Adrenal gland (tissue), 12 donors: ENCODE measurements around the gene TFDP2. TPM values are rescaled to one million over a fixed set of nuclear protein-coding genes. Genes with fewer than 3 reads are reported as not detected.

ENCODE experiments used
- DNase-seq, 7 donors: peaks; one replicate each; pipeline ENCODE4 v3.0.0-alpha.2; 2019 to 2020
- H3K27ac ChIP-seq, 5 donors: fragments of 200-600 bp; sonication (generic) in 4 of 5; 1 replicate in 3 of 5; 2 replicates in 2 of 5; pipeline versions ENCODE4 v1.5.1 to v1.8.0; 2016 to 2020; ENCODE audit warnings: mild to moderate bottlenecking in 1 of 5
- H3K27me3 ChIP-seq: fragments of 200-600 bp; 2 replicates; pipeline ENCODE4 v1.8.0; 2021
- H3K36me3 ChIP-seq, 2 donors: fragments of 200-600 bp; replicated peaks in 1 of 2; 1 replicate in 1 of 2; 2 replicates in 1 of 2; pipeline versions ENCODE4 v1.5.1 to v1.8.0; 2018 to 2022
- H3K4me1 ChIP-seq, 2 donors: fragments of 200-600 bp; replicated peaks in 1 of 2; 1 replicate in 1 of 2; 2 replicates in 1 of 2; pipeline versions ENCODE4 v1.5.1 to v1.8.0; 2018 to 2021
- H3K4me3 ChIP-seq, 4 donors: fragments of 200-600 bp; sonication (generic) in 3 of 4; one replicate each; pipeline ENCODE4 v1.5.1; 2016 to 2018
- H3K9me3 ChIP-seq, 3 donors: fragments of 200-600 bp; sonication (generic) in 1 of 3; replicated peaks in 1 of 3; 1 replicate in 2 of 3; 2 replicates in 1 of 3; pipeline versions ENCODE4 v1.5.1 to v1.8.0; 2016 to 2021
- CTCF ChIP-seq, 6 experiments: fragments of 450-650 bp in 4 of 6; fragments of 200-600 bp in 2 of 6; sonication (generic) in 1 of 6; IDR thresholded peaks; 1 replicate in 5 of 6; 2 replicates in 1 of 6; pipeline versions ENCODE4 v1.5.1 to v1.8.0; 2016 to 2021; ENCODE audit warnings: antibody characterized with exemption in 6 of 6, mild to moderate bottlenecking in 2 of 6, moderate library complexity in 1 of 6
- POLR2A ChIP-seq, 2 donors: fragments of 450-650 bp; IDR thresholded peaks; one replicate each; pipeline ENCODE4 v1.6.1; 2017; ENCODE audit warnings: antibody characterized with exemption in 2 of 2, mild to moderate bottlenecking in 2 of 2, moderate library complexity in 1 of 2
- WGBS, 4 donors: extraction: QIAGEN DNeasy Blood & Tissue Kit in 2 of 4; methylation state at CpG; one replicate each; pipeline versions ENCODE4 v1.1.5 to v1.1.7; 2013 to 2017; 5-methylcytosine and 5-hydroxymethylcytosine counted together
- intact Hi-C, 2 donors: fragments of 100-400 bp; cut with DNase I; formaldehyde crosslinking; loops; one replicate each; pipeline versions ENCODE4 v1.14.1 to v1.15.0; 2022 to 2023
- polyA plus RNA-seq, 3 donors: library from polyadenylated mRNA; stranded (reverse); fragments of 200-250 nt in 2 of 3; fragments of 350-450 nt in 1 of 3; fragmentation: Illumina TruSeq in 1 of 3; extraction: RNeasy Lipid Tissue Mini Kit (QIAGEN cat#74804) in 1 of 3; gene quantifications; one replicate each; pipeline ENCODE4 v1.2.3, GENCODE V29; 2013 to 2014
- total RNA-seq, 9 donors: library from RNA; depleted of rRNA in 4 of 9; stranded (reverse); fragments of >200 nt in 4 of 9; fragments of 120-200 nt in 1 of 9; fragmentation: NEBNext Ultra II Directional in 1 of 9; extraction: Animal tissue kit (Norgen Biotek cat#: 25700) in 1 of 9; gene quantifications; one replicate each; pipeline versions ENCODE4 v1.1.0 to v1.2.4, GENCODE V29; 2013 to 2023
- donor health status: healthy with polysubstance abuse.
- donor health status: Bipolar disorder and iron deficiency.
- donor health status: DM: yes; HTN: yes; CAD: no.
- donor health status: DM: no; HTN: no; CAD: no.
- donor health status: DM: no; HTN: no; CAD: no.
- donor health status: DM: yes; HTN: yes; CAD: no.

The TFDP2 gene
- total and polyA plus RNA-seq, 12 donors: 11.8 to 165 (median 62.0) TPM

GRCh38 chr3:142159083-142159740, 9.9 kb upstream of the TFDP2 start:
- WGBS, 4 donors: 89 to 97% (median 91%) methylated on average over 4 of the region's 4 CpGs
- Histone ChIP-seq H3K27ac (no peak overlapping the region), H3K4me3 (no peak overlapping the region), H3K36me3 (no peaks in the 10 kb centered on the region), H3K9me3 (no peaks in the 10 kb centered on the region), H3K4me1 (peaks cover 11 to 12% of the 10 kb centered on the region in 2 donors), H3K27me3 (no peaks in the 10 kb centered on the region)
- intact Hi-C loops: loop anchor here in 1 of 2 donors (10.0 kb wide), 1 partner anchor 194 kb away; no protein-coding TSS in a partner anchor
- DNase-seq: no peak
- TF ChIP-seq CTCF (IDR thresholded peaks at IDR 0.05): no peak
- TF ChIP-seq POLR2A (IDR thresholded peaks at IDR 0.05): no peak

- no peaks in the 10 kb centered on the region for H3K27me3 ChIP-seq
- no peaks in the 10 kb centered on the region for H3K36me3 ChIP-seq
- no peak overlapping the region for H3K27ac ChIP-seq
- DNase-seq: no peak
- no peak overlapping the region for H3K4me3 ChIP-seq
- TF ChIP-seq POLR2A (IDR thresholded peaks at IDR 0.05) (no peak), CTCF (IDR thresholded peaks at IDR 0.05) (no peak)
- intact Hi-C loops: loop anchor here in 1 of 2 donors (10.0 kb wide), 1 partner anchor 189 kb away; no protein-coding TSS in a partner anchor
- 93 to 98% (median 93%) methylated on average over 3 of the region's 3 CpGs for WGBS, 4 donors
- H3K9me3 ChIP-seq: no peaks in the 10 kb centered on the region
- peaks cover 11 to 12% of the 10 kb centered on the region in 2 donors for H3K4me1 ChIP-seq
Measured at GRCh38 chr3:142154186-142154585, 4.8 kb upstream of the TFDP2 start.

- no peak for DNase-seq
- intact Hi-C loops: loop anchor here in 1 of 2 donors (10.0 kb wide), 1 partner anchor 188 kb away; no protein-coding TSS in a partner anchor
- Histone ChIP-seq H3K9me3 (no peaks in the 10 kb centered on the region), H3K36me3 (no peaks in the 10 kb centered on the region), H3K4me3 (no peak overlapping the region), H3K27me3 (no peaks in the 10 kb centered on the region), H3K27ac (no peak overlapping the region), H3K4me1 (peaks cover 20 to 21% of the 10 kb centered on the region in 2 donors)
- 36 to 46% (median 38%) methylated on average over 3 of the region's 3 CpGs for WGBS, 4 donors
- TF ChIP-seq CTCF (IDR thresholded peaks at IDR 0.05) (no peak), POLR2A (IDR thresholded peaks at IDR 0.05) (no peak)
Measured at GRCh38 chr3:142152384-142152783, 3.0 kb upstream of the TFDP2 start.

GRCh38 chr3:142151828-142152227, 2.5 kb upstream of the TFDP2 start:
- H3K27me3 ChIP-seq: no peaks in the 10 kb centered on the region
- no peak overlapping the region for H3K27ac ChIP-seq
- intact Hi-C loops: loop anchor here in 1 of 2 donors (10.0 kb wide), 1 partner anchor 187 kb away; no protein-coding TSS in a partner anchor
- TF ChIP-seq CTCF (IDR thresholded peaks at IDR 0.05) (no peak), POLR2A (IDR thresholded peaks at IDR 0.05) (no peak)
- no peaks in the 10 kb centered on the region for H3K9me3 ChIP-seq
- no peak for DNase-seq
- no peak overlapping the region for H3K4me3 ChIP-seq
- H3K36me3 ChIP-seq: no peaks in the 10 kb centered on the region
- WGBS, 4 donors: 85 to 93% (median 87%) methylated on average over 1 of the region's 1 CpG
- H3K4me1 ChIP-seq: peaks cover 20 to 22% of the 10 kb centered on the region in 2 donors
